HG02642 (cell line): ENCODE data around the gene PRRG1.
"Not testable (repeated sequence)": the region's sequence is repeated elsewhere in the genome, so short reads cannot be mapped to it uniquely, and the experiment has no call there.

Source experiments
- ATAC-seq: cut with Tn5 transposase; IDR thresholded peaks from one replicate; pipeline ENCODE4 v1.9.1; 2021; ENCODE audit warnings: mild to moderate bottlenecking; ENCODE audit not compliant: unreplicated experiment, poor library complexity

The PRRG1 gene

DNA sequence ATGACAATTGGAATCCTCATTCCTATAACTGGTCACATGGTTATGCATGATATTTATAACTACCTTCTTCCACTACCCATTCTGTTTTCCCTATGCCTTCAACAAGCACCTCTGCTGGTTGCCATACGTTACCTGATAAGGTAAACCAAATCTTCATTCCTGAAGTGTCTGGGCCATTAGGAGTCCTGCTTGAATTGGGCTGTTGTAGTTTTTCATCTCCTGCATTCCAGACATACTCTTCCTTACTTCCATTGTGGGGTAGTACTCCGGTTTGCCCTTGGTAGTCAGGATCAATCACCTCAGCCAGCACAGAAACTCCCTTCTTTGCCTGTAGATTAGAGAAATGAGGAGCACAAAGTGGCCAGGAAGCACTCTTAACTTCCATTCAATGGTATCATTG lies 113.2 kb downstream of the PRRG1 start:
- no peak for ATAC-seq

DNA sequence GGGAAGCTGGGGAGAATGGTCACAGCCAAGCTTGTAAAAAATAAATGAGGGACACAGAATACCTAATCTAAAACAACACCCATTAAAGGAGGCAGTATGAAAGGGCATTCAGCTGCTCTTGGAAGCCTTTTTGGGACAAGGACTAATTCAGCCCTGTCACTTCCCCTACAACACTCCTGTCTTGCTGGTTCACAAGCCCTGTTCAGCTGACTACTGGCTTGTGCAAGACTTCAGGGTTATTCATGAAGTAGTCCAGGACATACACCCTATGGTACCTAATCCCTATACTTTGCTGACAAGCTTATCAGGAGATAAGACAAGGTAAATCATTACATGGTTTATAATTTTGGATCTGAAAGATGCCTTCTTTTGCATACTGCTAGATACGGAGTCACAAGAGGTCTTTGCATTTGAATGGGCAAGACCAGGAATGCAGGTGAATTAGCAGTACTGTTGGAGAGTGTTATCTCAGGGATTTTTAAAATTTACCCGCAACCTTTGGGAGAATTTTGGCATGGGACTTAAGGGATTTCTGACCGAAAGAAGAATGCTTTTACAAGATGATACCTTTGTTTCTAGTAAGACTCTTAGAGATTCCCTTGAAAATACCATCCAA lies 119.1 kb downstream of the PRRG1 start:
- no peak for ATAC-seq

DNA sequence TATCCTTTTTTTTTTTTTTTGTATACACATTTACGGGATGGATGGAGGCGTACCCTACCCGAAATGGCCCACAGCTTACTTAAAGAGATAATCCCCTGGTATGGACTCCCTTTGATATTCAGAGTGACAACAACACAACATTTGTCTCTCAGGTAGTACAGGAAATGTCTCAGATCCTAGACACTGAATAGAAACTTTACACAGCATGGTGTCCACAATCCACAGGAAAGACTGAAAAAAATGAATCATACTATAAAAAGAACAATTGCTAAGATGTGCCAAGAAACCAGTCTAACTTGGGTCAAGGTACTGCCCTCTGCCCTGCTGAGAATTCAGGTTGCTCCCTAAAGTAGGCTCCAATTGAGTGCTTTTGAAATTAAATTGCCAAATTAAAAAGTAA lies 121.5 kb downstream of the PRRG1 start:
- no peak for ATAC-seq

DNA sequence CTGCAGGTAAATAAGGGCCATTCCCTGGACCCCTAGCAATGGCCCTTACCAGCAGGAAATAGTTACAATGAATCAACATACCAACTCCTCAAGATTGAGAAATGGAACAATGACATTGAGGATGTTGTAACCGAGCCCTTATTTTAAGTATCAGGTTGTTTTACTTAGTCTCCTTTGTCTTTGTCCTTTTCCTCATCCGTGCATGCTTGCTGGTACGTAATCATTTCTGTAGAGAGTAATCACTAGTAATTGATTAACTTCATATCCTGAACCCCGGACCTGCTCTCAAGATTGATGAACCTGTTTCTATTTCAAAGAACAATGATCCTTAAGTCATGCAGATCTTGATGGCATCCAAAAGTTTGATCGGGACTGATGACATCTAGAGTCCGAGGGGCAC lies 123.7 kb downstream of the PRRG1 start:
- ATAC-seq, result no peak

DNA sequence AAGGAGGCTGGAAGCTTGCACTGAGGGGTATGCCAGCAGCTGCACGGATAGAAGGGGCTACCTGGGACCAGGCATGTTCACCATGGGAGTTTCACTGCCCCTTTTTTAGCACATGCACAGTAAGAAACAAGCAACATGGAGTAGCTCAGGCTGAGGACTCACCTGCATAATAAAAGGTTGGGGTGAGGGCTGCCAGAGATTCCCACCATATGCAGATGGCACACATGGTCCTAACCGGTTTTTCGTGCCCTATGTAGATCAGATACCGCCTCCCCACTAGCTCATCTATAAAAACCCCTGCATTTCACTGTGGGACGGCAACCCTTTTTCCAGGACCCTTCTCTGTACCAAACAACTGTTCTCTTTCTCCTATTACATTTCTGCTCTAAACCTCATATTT lies 125.3 kb downstream of the PRRG1 start:
- ATAC-seq, result no peak

DNA sequence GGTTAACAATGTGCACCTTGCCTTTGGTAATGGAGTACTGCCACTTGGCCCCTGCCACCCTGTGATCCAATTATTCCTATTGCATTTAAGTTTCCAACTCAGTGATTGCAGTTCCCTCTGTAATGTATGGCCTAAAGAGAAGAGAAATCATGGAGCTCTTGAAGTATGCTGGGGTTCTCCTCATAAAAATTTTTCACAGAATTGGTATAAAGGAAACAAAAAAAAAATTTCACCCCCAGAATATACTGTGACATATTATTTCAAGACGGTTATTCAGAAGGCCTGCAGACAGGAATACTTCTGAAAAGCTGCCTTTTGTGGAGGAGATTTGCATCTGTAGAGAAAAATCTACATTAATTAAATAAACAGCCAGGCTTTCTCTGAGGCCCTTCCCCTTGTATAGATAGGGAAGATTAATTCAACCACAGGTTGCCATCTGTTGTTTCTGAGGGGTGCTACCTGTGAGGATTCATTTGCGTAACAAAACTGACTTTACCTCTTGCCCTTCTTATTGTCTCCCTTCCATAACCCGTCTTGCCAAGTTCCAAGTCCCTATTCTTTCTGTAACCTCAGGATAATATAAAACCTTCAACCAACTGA lies 127.5 kb downstream of the PRRG1 start:
- ATAC-seq, result no peak

DNA sequence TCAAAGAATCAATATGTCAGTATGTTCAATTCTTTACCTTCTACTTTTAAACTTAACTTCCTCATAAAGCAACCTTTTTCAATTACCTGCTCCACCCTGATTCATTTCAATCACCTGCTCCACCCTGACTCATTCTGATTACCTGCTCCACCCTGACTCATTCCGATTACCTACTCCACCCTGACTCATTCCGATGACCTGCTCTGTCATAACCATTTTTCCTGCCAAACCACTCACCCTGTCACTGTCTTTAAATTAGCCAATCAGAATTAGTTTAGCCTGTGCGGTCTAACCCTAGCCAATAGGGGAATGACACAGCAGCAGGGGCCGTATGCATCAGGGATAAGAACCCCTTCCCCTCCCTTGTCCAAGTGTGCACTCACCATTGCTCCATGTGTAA lies 135.2 kb downstream of the PRRG1 start:
- ATAC-seq, result not testable (repeated sequence)

DNA sequence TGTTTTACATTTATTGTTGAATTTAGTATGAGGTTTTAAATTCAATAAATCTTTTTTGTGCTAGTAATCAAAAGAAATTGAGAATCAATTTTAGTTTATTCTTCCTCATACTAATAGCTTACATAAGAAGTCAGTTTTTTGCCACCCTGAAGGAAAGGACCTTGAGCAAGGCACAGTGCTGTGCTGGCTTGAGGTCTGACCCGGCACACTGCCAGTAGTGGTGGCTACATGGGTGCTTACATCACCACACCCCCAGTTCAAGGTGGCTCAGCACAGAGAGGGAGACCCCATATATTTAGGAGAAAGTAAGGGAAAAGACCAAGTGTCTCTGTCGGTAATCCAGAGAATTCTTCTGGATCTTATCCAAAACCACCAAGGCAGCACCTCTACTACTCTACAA lies 136.3 kb downstream of the PRRG1 start:
- no peak for ATAC-seq

DNA sequence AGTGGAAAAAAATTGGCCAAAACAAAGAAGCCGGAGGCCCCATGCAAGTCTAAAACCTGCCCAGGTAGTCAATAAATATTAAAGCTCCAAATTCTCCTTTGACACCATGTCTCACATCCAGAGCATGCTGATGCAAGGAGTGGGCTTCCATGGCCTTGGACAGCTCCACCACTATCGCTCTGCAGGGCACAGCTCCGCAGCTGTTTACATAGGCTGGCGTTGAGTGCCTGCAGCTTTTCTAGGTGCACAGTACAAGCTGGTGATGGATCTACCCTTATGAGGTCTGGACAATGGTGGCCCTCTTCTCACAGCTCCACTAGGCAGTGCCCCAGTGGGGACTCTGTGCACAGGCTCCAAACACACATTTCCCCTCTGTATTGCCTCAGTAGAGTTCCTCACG lies 138.1 kb downstream of the PRRG1 start:
- ATAC-seq, result no peak

DNA sequence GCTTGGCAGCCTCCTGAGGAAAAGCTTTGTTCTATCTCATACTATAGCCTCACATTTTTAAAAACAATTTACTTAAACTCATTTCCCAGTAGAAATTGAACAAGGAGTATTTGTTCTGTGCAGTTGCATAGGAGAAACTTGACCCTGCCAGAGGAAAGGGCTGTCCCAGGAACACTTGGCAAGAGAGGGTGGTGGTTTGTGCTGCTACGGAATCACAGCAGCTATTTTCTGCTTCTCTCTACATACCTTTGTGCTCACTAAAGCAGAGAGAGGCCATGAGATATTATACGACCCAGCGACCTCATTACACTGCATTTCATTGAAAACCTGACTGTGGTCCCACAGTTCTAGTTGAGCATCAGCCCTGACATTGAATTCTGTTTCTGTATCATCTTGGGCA lies 139.2 kb downstream of the PRRG1 start:
- no peak for ATAC-seq

DNA sequence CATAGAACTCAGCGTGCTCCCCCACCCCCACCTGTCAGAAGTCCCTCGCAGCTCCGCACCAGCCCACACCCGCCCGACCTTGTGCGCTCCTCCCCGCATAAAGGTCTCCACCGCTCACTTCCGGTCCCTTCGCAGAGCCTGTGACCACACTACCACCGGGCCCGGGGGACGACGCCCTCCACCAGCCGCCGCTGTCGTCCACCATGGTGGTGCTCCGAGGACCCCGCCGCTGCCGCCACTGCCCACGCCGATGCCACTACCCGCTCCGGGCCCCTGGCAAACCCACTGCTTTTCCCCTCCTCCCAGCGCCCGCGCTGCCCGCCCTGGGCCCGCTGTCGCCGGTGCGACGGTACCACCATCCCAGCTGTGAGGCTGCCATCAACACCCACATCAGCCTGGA lies 142.5 kb downstream of the PRRG1 start:
- ATAC-seq, result no peak

DNA sequence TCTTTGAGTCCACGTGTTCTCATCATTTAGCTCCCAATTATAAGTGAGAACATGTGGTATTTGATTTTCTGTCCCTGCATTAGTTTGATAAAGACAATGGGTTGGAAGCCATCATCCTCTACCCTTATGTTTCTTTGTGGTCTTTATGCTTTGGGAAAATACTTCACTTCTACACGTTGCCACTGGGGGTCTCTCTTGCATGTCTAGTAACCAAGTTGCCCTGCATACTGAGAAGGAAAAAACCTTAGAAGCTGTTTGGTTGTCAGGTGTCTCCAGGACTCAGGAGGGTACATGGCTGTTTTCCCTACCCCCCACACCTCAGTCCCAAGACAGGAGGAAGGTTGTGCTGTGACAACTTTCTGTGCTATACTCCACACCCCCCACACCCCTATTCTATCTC lies 146.6 kb downstream of the PRRG1 start:
- ATAC-seq, result not testable (repeated sequence)

DNA sequence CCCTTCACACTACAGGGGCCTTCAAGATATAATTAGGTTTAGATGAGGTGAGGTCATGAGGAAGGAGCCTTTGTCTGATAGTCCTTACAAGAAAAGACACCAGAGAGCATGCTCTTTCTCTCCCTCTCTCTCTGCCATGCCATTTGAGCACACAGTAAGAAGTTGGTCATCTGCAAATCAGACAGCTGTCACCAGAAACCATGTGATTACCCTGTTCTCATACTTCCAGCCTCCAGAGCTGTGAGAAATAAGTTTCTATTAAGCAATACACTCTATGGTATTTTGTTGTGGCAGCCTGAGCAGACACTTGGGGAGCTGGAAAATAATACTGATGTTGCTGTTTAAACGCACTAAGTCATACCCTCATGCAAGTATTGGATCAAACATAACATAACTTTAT lies 148.0 kb downstream of the PRRG1 start:
- ATAC-seq, result not testable (repeated sequence)

DNA sequence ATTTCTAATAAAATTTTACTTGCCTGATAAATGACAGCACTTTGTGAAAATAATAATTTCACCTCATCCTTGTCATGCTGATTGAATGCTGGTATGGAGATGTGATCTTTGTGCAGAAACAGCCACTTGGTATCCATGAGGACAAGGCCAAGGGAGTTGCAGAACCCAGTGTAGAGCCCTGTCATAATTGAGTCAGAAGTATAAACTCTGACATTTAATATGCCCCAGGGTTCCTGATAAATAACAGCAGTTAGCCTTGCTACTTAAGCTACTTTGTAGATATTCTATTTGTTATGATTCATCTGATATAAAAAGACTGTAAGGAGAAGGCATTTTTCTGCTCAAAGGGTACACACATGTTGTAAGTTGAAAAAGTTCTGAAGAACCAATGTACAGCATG lies 149.2 kb downstream of the PRRG1 start:
- not testable (repeated sequence) for ATAC-seq

DNA sequence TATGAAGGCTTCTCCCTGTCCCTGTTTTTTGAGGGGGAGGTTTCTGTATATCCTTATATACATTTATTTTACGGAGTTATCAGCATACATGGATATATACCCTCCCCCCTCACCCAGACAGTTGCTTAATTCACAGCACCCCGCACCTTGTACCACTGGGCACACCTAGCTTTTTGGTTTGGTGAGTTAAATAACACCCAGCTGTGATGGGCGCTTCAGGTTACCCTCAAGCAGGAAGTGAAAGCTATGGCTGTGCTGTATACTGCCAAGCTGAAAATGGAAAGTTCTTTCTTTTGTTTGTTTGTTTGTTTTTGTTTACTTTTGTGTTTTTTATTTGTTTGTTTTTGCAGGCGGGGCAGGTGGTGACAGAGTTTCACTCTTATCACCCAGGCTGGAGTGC lies 150.5 kb downstream of the PRRG1 start:
- not testable (repeated sequence) for ATAC-seq

DNA sequence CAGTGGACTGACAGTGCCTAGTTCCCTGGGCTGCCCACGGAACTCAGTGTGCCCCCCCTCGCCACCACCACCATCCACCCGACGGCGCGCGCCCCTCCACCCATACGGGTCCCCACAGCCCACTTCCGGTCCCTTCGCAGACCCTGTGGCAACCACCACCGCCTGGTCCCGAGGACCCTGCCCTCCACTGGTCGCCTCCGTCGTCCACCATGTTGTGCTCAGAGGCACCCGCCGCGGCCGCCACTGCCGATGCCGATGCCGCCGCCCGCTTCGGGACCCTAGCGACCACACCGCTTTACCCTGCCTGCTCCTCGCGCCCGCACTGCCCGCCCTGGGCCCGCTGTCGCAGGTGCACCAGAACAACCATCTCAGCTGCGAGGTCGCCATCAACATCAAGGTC lies 155.8 kb downstream of the PRRG1 start:
- ATAC-seq, result no peak
